Naive thymus-derived CD8-positive, alpha-beta T cell (primary cell): ENCODE data around the gene UIMC1. TPM values are rescaled to one million over a fixed set of nuclear protein-coding genes. Genes with fewer than 3 reads are reported as not detected.
"Not testable (repeated sequence)": the region's sequence is repeated elsewhere in the genome, so short reads cannot be mapped to it uniquely, and the experiment has no call there.

Experiments
- ATAC-seq, 2 donors: fragments of 150-1000 bp; cut with Tn5 transposase in 1 of 2; sonication (Bioruptor Pico), chemical (Tn5 transposase) in 1 of 2; 1 replicate in 1 of 2; 2 replicates in 1 of 2; pipeline ENCODE4 v1.10.0; 2021; ENCODE audit warnings: mild to moderate bottlenecking in 2 of 2, moderate library complexity in 2 of 2
- POLR2A ChIA-PET: fragments of 350-600 bp; sonication (Branson Sonifier 250); formaldehyde crosslinking; loops from one replicate; lab custom pipeline; 2021; ENCODE audit warnings: antibody characterized with exemption; lab: Charles Lee
- DNase-seq, 10 donors: peaks; one replicate each; pipeline versions ENCODE4 v3.0.0 to v3.0.0-alpha.2; 2020 to 2022
- H3K27ac Mint-ChIP-seq, 10 donors: one replicate each; pipeline ENCODE4 v1.8.0; 2020 to 2022; ENCODE audit warnings: mild to moderate bottlenecking in 10 of 10, mixed read lengths in 10 of 10, moderate library complexity in 4 of 10, inconsistent platforms in 1 of 10
- H3K27me3 Mint-ChIP-seq, 5 donors: one replicate each; pipeline ENCODE4 v1.8.0; 2021 to 2022; ENCODE audit warnings: mixed read lengths in 5 of 5
- H3K36me3 Mint-ChIP-seq, 3 donors: one replicate each; pipeline ENCODE4 v1.8.0; 2020 to 2022; ENCODE audit warnings: mixed read lengths in 3 of 3, mild to moderate bottlenecking in 2 of 3, inconsistent platforms in 1 of 3
- H3K4me1 Mint-ChIP-seq, 4 donors: one replicate each; pipeline ENCODE4 v1.8.0; 2021 to 2022; ENCODE audit warnings: mixed read lengths in 4 of 4
- H3K4me3 Mint-ChIP-seq, 10 donors: one replicate each; pipeline ENCODE4 v1.8.0; 2020 to 2022; ENCODE audit warnings: mild to moderate bottlenecking in 10 of 10, mixed read lengths in 10 of 10, moderate library complexity in 6 of 10, inconsistent platforms in 1 of 10
- H3K9me3 Mint-ChIP-seq, 9 donors: one replicate each; pipeline ENCODE4 v1.8.0; 2020 to 2022; ENCODE audit warnings: mixed read lengths in 9 of 9, mild to moderate bottlenecking in 3 of 9, inconsistent platforms in 1 of 9, moderate library complexity in 1 of 9
- polyA plus RNA-seq, 3 donors: library from polyadenylated mRNA; unstranded; fragments of 300-500 nt; fragmentation: Illumina TruSeq; gene quantifications; one replicate each; pipeline ENCODE4 v1.2.3, GENCODE V29; 2021
- total RNA-seq, 8 experiments: library from RNA in 2 of 8; stranded (reverse) in 2 of 8; gene quantifications; one replicate each; pipeline ENCODE4 v1.2.3 and lab custom pipeline; 2021 to 2026

The UIMC1 gene
- total and polyA plus RNA-seq, 5 experiments from 2014 or later: 15.4 to 70.0 (median 31.0) TPM

DNA sequence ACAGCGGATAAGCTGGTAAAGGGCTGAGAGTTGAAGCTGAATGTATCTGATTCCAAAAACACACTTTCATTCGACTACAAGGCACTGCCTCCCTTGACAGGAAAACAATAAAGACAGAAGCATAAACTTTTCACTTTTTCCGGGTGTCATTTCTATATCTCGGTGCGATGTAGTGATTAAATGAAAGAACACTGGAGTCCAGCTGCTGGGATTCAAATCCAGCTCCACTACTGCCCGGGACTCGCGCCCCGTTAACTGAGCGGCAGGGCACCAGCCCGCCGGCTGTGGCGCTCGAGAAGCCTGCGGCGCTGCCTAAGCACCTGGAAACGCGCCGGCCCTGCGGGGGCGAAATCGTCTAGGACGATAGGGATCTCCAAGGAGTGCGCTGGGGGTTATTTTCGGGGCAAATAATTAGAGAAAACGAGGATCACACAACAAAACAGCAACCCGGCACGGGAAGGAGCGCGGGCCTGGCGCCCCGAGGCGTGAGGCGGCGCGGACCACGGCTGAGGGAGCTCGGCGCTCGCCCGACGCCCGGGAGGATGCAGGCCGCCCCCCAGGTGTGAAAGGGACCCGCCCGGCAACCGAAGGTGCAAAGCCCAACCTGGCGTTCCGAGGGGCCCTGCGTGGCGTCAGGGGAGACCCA lies 837 bp downstream of the UIMC1 start:
- Mint-ChIP-seq H3K9me3 (peaks cover 0 to 4% (median 0%) of the 10 kb centered on the region in 9 donors), H3K4me3 (peak overlapping the region; percentile 91 to 96 (median 94)), H3K4me1 (peaks cover 14 to 44% (median 39%) of the 10 kb centered on the region in 4 donors), H3K27me3 (no peaks in the 10 kb centered on the region), H3K27ac (peak overlapping the region; percentile 82 to 95 (median 92)), H3K36me3 (peaks cover 0 to 7% (median 0%) of the 10 kb centered on the region in 3 donors)
- POLR2A ChIA-PET: interaction anchor here (0.6 to 3.3 kb wide), 9 partner anchors 9 to 468 kb away, joined by 3 to 33 read pairs (median 4); partner anchors contain the start of genes RNF44 and ZNF346
- peak; percentile 63 to 72 for ATAC-seq
- DNase-seq: peak; percentile 34 to 73 (median 58)

DNA sequence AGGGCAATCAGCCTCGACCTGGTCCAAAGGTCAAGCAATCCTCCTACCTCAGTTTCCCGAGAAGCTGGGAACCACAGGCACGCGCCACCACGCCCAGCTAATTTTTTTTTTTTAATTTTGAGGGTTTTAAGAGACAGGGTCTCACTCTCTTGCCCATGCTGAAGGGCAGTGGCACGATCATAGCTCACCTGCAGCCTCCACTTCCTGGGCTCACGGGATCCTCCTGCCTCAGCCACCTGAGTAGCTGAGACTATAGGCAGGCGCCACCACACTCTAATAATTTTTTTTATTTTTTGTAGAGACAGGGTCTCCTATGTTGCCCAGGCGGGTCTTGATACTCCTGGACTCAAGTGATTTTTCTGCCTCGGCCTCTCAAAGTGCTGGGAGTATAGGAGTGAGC lies 1.6 kb downstream of the UIMC1 start:
- Mint-ChIP-seq H3K27ac (peak overlapping the region in 9 of 10 donors; percentile 13 to 94 (median 90)), H3K4me3 (peak overlapping the region; percentile 91 to 96 (median 94)), H3K27me3 (no peaks in the 10 kb centered on the region), H3K36me3 (peaks cover 0 to 14% (median 0%) of the 10 kb centered on the region in 3 donors), H3K9me3 (peaks cover 0 to 4% (median 0%) of the 10 kb centered on the region in 9 donors), H3K4me1 (peaks cover 14 to 52% (median 40%) of the 10 kb centered on the region in 4 donors)
- ATAC-seq (no peak), DNase-seq (no peak)
- POLR2A ChIA-PET: interaction anchor here (0.8 to 3.3 kb wide), 5 partner anchors 8 to 467 kb away, joined by 3 to 33 read pairs (median 6); partner anchors contain the start of genes RNF44 and ZNF346

GRCh38 chr5:177003649-177004048 lies 2.9 kb downstream of the UIMC1 start:
- Mint-ChIP-seq H3K9me3 (peaks cover 0 to 4% (median 0%) of the 10 kb centered on the region in 9 donors), H3K27ac (peak overlapping the region in 2 of 10 donors; percentile 7 to 52), H3K27me3 (no peaks in the 10 kb centered on the region)

DNA sequence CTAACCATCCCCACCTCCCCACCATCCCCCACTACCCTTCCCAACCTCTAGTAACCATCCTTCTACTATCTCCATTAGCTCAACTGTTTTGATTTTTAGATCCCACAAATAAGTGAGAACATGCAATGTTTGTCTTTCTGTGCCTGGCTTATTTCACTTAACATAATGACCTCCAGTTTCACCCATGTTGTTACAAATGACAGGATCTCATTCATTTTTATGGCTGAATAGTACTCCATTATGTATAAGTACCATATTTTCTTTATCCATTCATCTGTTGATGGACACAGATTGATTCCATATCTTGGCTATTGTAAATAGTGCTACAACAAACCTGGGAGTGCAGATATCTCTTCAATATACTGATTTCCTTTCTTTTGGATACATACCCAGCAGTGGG lies 7.1 kb downstream of the UIMC1 start:
- H3K36me3 Mint-ChIP-seq: peaks cover 5 to 25% (median 8%) of the 10 kb centered on the region in 3 donors
- not testable (repeated sequence) for H3K27ac Mint-ChIP-seq
- peaks cover 20 to 68% (median 58%) of the 10 kb centered on the region in 4 donors for H3K4me1 Mint-ChIP-seq

More at GRCh38 chr5:177003649-177004048, 2.9 kb downstream of the UIMC1 start:
- ATAC-seq: no peak
- no peak for DNase-seq
- H3K4me1 Mint-ChIP-seq: peaks cover 17 to 61% (median 47%) of the 10 kb centered on the region in 4 donors
- H3K36me3 Mint-ChIP-seq: peaks cover 0 to 15% (median 0%) of the 10 kb centered on the region in 3 donors
- POLR2A ChIA-PET: interaction anchor here (2.0 kb wide), 1 partner anchor 19 kb away, joined by 5 read pairs; the partner anchor contains the start of gene ZNF346
- peak overlapping the region in 3 of 10 donors; percentile 7 to 65 (median 24) for H3K4me3 Mint-ChIP-seq

DNA sequence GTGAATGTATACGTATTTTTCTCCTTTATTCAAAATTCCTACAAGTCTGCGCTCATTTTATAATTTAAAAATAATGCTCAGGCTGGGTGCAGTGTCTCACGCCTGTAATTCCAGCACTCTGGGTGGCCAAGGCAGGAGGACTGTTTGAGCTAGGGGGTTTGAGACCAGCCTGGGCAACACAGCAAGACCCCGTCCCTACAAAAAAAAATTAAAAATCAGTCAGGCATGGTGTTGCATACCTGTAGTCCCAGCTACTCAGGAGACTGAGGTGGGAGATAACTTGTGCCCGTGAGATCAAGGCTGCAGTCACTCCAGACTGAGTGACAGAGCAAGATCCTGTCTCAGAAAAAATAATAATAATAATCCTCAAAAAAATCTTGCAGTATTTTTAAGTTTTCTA lies 7.8 kb downstream of the UIMC1 start:
- no peak for ATAC-seq
- Mint-ChIP-seq H3K9me3 (peaks cover 0 to 8% (median 0%) of the 10 kb centered on the region in 9 donors), H3K4me1 (peaks cover 20 to 61% (median 53%) of the 10 kb centered on the region in 4 donors), H3K36me3 (peaks cover 11 to 27% (median 14%) of the 10 kb centered on the region in 3 donors), H3K27me3 (no peaks in the 10 kb centered on the region), H3K4me3 (no peak overlapping the region), H3K27ac (no peak overlapping the region)
- POLR2A ChIA-PET: no interaction called here
- no peak for DNase-seq

More for the DNA sequence above, 7.1 kb downstream of the UIMC1 start:
- POLR2A ChIA-PET: interaction anchor here (0.6 kb wide), 1 partner anchor 255 kb away, joined by 3 read pairs; no protein-coding TSS in a partner anchor
- not testable (repeated sequence) for H3K9me3 Mint-ChIP-seq, DNase-seq, H3K4me3 Mint-ChIP-seq, ATAC-seq, H3K27me3 Mint-ChIP-seq

DNA sequence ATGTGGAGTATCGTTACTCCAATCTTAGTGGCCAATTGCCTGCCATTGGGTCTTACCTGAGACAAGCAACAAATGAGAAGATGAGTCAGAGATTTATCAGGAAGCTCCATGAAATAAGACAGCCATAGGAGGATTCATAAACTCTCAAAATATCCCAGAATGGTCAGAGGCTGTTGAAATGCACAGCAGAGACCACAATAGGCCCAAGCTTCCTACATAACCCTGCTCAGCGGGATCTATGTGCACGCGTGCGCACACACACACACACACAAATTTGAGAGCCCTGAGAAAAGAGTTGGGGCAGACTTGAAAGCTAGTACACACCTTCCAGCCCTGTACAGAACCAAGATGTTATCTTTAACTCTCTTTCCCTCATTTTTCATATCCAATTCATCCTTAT lies 9.8 kb downstream of the UIMC1 start:
- POLR2A ChIA-PET: interaction anchor here (1.5 kb wide), 1 partner anchor 9 kb away, joined by 6 read pairs; the partner anchor contains the start of gene UIMC1
- peak overlapping the region in 5 of 10 donors; percentile 29 to 70 (median 53) for H3K27ac Mint-ChIP-seq
- ATAC-seq (no peak), DNase-seq (no peak)
- peaks cover 18 to 65% (median 48%) of the 10 kb centered on the region in 4 donors for H3K4me1 Mint-ChIP-seq
- H3K4me3 Mint-ChIP-seq: peak overlapping the region in 1 of 10 donors; percentile 15
- peaks cover 0 to 8% (median 0%) of the 10 kb centered on the region in 9 donors for H3K9me3 Mint-ChIP-seq
- no peaks in the 10 kb centered on the region for H3K27me3 Mint-ChIP-seq
- peaks cover 11 to 27% (median 14%) of the 10 kb centered on the region in 3 donors for H3K36me3 Mint-ChIP-seq

DNA sequence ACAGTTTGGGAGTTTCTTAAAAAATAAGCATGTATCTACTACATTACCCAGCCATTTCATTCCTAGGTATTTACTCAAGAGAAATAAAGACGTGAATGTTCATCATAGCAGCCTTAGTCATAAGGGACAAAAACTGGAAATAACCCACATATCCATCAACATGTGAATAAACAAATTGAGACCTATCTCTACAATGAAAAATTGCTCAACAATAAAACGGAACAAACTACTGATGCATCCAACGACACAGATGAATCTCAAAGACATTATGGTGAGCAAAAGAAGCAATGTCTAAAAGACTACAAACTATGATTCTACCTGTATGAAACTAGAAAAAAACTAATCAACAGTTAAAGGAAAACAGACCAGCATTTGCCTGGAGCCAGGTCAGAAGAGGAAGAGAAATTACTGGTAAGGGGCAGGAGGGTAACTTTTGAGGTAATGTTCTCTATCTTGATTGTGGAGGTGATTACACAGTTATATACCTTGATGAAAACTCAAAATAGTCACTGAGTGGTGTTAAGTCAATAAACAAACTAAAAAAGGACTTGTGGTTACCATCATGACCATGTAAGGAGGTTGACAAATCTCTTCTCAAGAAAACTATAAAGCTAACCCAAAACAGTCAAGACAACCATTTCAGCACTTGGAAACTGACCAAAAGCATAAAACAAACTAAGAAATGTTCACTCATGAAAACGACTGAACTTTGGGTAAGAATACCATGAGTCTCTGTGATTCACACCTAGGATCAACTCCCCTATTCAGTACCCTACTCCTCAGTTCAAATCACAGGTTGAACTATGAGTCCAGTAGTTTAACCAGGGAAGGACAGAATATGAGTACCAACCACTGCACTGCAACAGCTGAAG lies 10.4 kb downstream of the UIMC1 start:
- no peak for ATAC-seq
- Mint-ChIP-seq H3K9me3 (peaks cover 0 to 8% (median 0%) of the 10 kb centered on the region in 9 donors), H3K27me3 (no peaks in the 10 kb centered on the region), H3K36me3 (peaks cover 11 to 24% (median 14%) of the 10 kb centered on the region in 3 donors), H3K4me1 (peaks cover 17 to 66% (median 45%) of the 10 kb centered on the region in 4 donors), H3K4me3 (peak overlapping the region in 2 of 10 donors; percentile 5 to 26), H3K27ac (peak overlapping the region in 5 of 10 donors; percentile 4 to 70 (median 60))
- DNase-seq: no peak
- POLR2A ChIA-PET: interaction anchor here (0.7 to 1.5 kb wide), 2 partner anchors 10 to 12 kb away, joined by 3 to 6 read pairs; partner anchors contain the start of gene UIMC1

DNA sequence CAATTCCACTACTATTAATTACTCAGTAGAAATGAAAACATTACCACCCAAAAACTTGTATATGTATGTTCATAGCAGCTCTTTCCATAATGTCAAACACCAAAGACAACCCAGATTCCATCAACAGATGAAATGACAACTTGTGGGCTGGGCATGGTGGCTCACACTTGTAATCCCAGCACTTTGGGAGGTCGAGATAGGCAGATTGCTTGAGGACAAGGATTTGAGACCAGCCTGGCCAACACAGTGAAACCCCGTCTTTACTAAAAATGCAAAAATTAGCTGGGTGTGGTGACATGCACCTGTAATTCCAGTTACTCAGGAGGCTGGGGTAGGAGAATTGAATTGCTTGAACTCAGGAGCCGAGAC lies 11.5 kb downstream of the UIMC1 start:
- Mint-ChIP-seq H3K4me3 (peak overlapping the region in 1 of 10 donors; percentile 20), H3K27ac (peak overlapping the region in 1 of 10 donors; percentile 39), H3K4me1 (peaks cover 16 to 68% (median 40%) of the 10 kb centered on the region in 4 donors), H3K27me3 (no peaks in the 10 kb centered on the region), H3K36me3 (peaks cover 11 to 17% (median 14%) of the 10 kb centered on the region in 3 donors), H3K9me3 (peaks cover 0 to 8% (median 0%) of the 10 kb centered on the region in 9 donors)
- ATAC-seq (no peak), DNase-seq (no peak)
- POLR2A ChIA-PET: interaction anchor here (0.7 kb wide), 1 partner anchor 13 kb away, joined by 3 read pairs; no protein-coding TSS in a partner anchor

DNA sequence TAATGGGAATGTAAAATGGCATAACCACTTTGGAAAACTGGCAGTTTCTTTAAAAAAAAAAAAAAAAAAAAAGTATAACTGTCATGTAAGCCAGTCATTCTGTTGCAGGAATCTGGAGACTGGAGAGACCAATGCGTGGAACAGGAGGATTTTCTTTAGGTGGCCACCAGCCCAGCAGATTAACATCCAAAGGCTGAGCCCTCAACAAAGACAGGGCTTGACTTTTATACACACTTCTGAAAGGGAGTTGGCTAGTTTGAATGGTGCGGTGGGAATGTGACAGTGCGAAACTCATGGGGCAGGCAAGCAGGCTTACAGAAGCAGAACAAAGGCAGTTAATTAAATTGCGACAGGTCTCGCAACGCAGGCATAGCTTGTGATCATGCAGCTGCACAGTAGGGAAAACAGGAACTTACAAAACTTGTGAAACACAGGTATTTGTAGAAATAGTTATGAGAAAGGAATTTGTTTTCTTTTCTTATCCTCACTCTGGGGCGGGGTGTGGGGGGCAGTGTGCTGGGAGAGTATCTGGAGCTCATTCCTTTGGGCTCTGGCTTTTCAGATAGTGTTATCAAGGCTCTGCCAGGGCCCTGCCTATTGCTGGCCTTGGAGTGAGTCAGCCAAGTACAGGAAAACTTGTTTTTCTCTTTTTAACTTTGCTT lies 12.0 kb downstream of the UIMC1 start:
- ATAC-seq: peak in 1 of 2 donors; percentile 37
- peak overlapping the region in 1 of 10 donors; percentile 20 for H3K4me3 Mint-ChIP-seq
- H3K27me3 Mint-ChIP-seq: no peaks in the 10 kb centered on the region
- DNase-seq: no peak
- peaks cover 0 to 8% (median 0%) of the 10 kb centered on the region in 9 donors for H3K9me3 Mint-ChIP-seq
- POLR2A ChIA-PET: no interaction called here
- peak overlapping the region in 6 of 10 donors; percentile 16 to 49 (median 31) for H3K27ac Mint-ChIP-seq
- peaks cover 17 to 71% (median 39%) of the 10 kb centered on the region in 4 donors for H3K4me1 Mint-ChIP-seq
- H3K36me3 Mint-ChIP-seq: peaks cover 11 to 16% (median 14%) of the 10 kb centered on the region in 3 donors

GRCh38 chr5:176993081-176993480 lies 13.5 kb downstream of the UIMC1 start:
- not testable (repeated sequence) for ATAC-seq

GRCh38 chr5:176987583-176987982 lies 19.0 kb downstream of the UIMC1 start:
- POLR2A ChIA-PET: no interaction called here
- DNase-seq (no peak), ATAC-seq (no peak)
- Mint-ChIP-seq H3K27me3 (no peaks in the 10 kb centered on the region), H3K36me3 (peaks cover 0 to 10% (median 0%) of the 10 kb centered on the region in 3 donors), H3K9me3 (no peaks in the 10 kb centered on the region), H3K4me1 (peaks cover 2 to 56% (median 37%) of the 10 kb centered on the region in 4 donors), H3K4me3 (no peak overlapping the region), H3K27ac (peak overlapping the region in 3 of 10 donors; percentile 9 to 72 (median 39))

More at GRCh38 chr5:176993081-176993480, 13.5 kb downstream of the UIMC1 start:
- H3K27me3 Mint-ChIP-seq, DNase-seq, H3K9me3 Mint-ChIP-seq, H3K4me3 Mint-ChIP-seq: not testable (repeated sequence)
- peak overlapping the region in 2 of 10 donors; percentile 16 to 44 for H3K27ac Mint-ChIP-seq
- POLR2A ChIA-PET: interaction anchor here (0.6 kb wide), 2 partner anchors 12 to 89 kb away, joined by 4 read pairs; no protein-coding TSS in a partner anchor
- peaks cover 11 to 14% (median 14%) of the 10 kb centered on the region in 3 donors for H3K36me3 Mint-ChIP-seq
- peaks cover 15 to 73% (median 40%) of the 10 kb centered on the region in 4 donors for H3K4me1 Mint-ChIP-seq
